GM21528 (cell line): ENCODE measurements around the gene OCLN.
A peak's percentile ranks its signal among the peaks of the same experiment; 100 is the strongest.
"Not testable (repeated sequence)": the region's sequence is repeated elsewhere in the genome, so short reads cannot be mapped to it uniquely, and the experiment has no call there.

Experiments
- ATAC-seq: cut with Tn5 transposase; IDR thresholded peaks from one replicate; pipeline ENCODE4 v1.9.1; 2021; ENCODE audit warnings: mild to moderate bottlenecking, moderate library complexity; ENCODE audit not compliant: unreplicated experiment, low FRiP score

The OCLN gene

GRCh38 chr5:69491027-69491426 lies 1.6 kb upstream of the OCLN start:
- no peak for ATAC-seq

- no peak for ATAC-seq
Measured at GRCh38 chr5:69491838-69492390, 676 bp upstream of the OCLN start.

- peak; percentile 55 for ATAC-seq
Measured at GRCh38 chr5:69492923-69493395, 369 bp downstream of the OCLN start.

- ATAC-seq = no peak
Measured at GRCh38 chr5:69493396-69494133, 975 bp downstream of the OCLN start.

GRCh38 chr5:69494452-69494851 lies 1.9 kb downstream of the OCLN start:
- ATAC-seq = no peak

DNA sequence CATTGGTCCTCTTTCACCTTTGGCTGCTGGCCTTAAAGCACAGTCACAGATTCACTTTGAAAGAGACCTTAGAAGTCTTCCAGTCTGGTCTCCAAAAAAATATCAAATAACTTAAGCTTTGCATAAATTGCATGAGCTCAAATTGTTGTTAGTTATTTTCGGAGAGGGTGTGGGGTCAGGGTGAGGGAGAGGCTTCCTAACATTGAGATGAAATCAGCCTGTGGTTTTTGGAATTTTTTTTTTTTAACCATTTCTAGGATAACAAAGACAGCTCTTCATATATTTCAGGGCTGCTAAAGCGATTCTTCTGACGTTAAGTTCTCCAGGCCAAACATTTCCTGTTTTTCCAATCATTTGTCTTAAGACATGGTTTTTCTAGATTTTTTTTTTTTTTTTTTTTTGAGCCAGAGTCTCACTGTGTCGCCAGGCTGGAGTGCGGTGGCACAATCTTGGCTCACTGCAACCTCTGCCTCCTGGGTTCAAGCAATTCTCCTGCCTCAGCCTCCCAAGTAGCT lies 4.5 kb downstream of the OCLN start:
- no peak for ATAC-seq

DNA sequence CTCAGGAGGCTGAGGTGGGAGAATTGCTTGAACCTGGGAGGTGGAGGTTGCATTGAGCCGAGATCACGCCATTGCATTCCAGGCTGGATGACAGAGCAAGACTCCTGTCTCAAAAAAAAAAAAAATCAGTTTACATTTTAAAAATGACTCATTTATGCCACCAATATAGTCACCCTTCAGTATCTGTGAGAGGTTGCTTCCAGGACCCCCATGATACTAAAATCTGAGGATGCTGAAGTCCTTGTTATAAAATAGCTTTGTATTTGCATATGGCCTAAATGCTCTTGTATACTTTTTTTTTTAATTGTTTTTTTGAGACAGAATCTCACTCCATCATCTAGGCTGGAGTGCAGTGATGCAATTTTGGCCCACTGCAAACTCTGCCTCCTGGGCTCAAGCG lies 5.8 kb downstream of the OCLN start:
- ATAC-seq = no peak

DNA sequence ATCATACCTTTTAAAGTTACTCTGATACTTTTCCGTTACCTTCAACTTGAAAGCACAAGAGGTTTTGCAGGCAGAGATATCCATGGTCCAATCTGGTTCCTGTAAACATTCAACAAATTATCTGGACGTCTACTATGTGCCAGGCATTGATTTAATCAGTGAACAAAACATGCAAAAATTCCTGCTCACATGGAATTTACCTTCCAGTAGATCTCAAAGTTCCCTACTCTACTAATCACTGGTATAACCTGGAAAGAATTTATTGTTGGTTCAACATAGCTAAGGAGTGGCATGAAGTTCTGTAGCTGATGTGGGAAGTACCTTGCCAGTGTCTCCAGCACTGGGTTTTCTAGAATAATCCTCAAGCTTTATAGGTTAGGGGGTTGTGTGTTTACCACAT lies 9.8 kb downstream of the OCLN start:
- no peak for ATAC-seq

DNA sequence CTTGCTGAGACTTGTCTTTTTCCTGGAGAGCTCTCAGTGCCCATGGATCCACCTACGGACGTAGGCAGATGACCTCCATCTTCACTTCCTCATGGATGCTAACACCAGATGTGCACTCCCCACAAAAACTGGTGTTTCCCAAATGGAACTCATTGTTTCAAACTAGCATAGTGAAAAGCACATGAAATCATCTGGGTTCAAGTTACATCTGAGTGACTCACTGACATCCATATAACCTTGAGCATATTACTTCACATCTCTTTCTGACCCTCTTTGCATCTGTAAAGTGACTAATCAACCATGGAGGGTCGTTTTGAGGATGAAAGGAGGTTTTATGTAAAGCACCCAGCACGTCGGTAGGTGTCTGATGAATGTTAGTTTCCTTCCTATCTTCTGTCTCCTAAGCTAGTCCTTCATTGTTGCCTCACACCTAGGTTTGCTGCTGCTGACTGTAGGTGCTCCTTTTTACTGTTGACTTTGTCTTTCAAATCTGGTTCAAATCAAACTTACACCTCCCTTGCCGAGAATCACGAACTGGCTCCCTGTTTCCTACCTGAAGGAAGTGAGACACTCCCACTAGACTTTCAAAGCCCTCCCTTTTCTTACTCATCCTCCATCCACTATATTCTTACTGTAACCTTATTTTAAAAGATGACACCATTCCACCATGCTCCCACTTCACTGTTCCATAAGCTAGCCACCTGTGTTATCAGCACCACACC lies 10.3 kb downstream of the OCLN start:
- no peak for ATAC-seq

- no peak for ATAC-seq
Measured at GRCh38 chr5:69504036-69504435, 11.4 kb downstream of the OCLN start.

DNA sequence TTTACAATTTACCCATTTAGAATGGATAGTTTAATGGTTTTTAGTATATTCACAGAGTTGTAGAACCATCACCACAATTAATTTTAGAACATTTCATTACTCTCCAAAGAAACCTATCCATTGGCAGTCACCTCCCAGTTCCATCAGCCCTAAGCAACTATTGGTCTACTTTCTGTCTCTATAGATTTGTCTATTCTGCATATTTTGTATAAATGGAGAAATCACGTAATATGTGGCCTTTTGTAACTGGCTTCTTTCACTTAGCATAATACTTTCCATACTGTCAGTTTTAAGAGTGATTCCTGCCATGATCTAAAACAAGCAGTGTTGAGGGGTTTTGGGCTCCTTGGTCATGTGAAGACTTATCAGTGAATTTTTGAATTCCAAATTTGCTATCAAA lies 12.7 kb downstream of the OCLN start:
- no peak for ATAC-seq

DNA sequence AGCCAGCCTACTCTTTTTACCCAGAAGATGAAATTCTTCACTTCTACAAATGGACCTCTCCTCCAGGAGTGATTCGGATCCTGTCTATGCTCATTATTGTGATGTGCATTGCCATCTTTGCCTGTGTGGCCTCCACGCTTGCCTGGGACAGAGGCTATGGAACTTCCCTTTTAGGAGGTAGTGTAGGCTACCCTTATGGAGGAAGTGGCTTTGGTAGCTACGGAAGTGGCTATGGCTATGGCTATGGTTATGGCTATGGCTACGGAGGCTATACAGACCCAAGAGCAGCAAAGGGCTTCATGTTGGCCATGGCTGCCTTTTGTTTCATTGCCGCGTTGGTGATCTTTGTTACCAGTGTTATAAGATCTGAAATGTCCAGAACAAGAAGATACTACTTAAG lies 16.6 kb downstream of the OCLN start:
- ATAC-seq = no peak

DNA sequence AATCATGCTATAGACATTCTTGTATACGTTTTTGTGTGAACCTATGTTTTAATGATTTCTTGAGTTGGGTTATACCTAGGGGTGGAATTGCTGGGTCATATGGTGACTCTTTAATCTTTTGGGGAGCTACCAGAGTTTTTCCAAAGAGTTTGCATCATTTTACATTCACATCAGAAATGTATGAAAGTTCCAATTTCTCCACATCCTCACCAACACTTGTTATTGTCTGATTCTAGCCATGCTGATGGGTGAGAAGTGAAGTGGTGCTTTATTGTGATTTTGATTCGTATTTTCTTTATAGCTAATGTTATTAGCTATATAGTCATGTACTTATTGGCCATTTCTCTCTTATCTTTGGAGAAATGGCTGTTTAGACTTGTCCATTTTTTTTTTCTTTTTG lies 18.1 kb downstream of the OCLN start:
- no peak for ATAC-seq

DNA sequence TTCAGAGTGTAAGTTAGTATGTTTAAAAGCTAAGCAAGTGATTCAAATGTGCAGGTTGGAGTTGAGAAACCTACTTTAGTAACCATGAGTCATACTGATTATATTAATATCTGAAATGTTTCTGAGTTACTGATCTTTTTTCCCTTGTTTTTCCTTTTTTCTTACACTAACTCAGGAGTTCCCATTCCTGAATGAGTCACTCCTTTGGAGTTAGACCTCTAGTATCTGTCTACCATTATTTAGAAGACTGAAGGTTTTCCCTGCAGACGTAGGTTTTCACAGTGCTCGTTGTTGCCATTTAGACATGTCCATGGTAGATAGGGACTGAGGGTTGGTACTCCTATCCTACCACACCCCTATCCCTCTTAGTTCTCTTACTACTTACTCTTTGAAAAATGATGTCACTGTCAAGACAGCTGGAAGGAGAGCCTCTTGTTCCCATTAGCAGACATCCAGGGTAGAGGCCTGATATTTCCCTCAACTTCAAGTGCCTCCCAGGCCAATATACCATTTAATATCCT lies 20.2 kb downstream of the OCLN start:
- ATAC-seq = no peak

DNA sequence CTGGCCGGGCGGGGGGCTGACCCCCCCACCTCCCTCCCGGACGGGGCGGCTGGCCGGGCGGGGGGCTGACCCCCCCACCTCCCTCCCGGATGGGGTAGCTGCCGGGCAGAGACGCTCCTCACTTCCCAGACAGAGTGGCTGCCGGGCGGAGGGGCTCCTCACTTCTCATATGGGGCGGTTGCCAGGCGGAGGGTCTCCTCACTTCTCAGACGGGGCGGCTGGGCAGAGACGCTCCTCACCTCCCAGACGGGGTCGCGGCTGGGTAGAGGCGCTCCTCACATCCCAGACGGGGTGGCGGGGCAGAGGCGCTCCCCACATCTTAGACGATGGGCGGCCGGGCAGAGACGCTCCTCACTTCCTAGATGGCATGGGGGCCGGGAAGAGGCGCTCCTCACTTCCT lies 23.0 kb downstream of the OCLN start:
- ATAC-seq = not testable (repeated sequence)

DNA sequence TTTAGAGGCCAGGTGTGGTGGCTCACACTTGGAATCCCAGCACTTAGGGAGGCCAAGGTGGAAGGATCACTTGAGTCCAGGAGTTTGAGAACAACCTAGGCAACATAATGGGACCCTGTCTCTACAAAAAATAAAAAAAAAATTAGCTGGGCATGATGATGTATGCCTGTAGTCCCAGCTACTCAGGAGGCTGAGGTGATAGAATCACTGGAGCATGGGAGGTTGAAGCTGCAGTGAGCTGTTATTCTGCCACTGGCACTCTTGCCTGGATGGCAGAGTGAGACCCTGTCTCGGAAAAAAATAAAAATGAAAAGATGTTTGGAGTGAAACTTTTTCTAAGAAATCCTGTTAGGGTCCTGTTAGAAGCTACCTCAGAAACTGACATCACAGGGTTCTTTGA lies 24.2 kb downstream of the OCLN start:
- no peak for ATAC-seq

DNA sequence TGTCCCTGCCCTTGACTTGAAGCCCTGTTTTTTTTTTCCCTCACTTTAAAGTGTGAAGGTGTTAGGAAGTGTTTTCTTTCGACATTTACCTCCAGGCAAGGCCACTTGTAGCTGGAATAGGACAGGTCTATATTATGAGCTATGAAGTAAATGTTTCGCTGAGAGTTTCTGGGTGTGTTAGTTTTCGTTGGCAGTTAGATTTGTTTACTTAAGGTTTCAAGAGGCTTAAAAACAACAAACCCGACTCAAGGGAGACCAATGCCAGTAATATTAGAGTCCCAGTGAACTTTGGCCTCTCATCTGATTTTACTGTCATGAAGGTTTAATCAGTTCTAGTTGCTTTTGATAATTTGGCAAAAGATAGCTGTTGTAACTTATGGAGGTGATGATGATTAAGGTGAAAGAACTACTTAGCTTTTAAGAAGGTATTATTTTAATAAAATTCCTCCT lies 25.2 kb downstream of the OCLN start:
- no peak for ATAC-seq

DNA sequence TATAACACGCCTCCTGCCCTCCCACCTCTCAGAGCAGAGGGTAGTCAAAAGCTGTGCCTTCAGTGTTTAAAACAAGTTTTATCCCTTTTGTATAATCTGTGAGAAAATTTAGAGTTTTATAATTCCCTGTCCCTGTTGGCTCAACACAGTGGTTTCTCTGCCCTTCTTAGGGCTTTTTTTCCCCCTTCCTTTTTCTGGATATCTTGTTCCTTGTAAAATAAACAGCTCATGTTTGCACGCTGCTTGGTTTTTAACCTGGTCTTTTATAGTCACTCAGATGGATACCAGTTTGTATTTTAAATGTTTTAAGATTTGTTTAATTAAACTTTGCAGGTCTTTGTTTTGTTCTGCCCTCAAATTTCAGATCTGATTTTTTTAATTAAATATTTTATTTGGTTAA lies 26.7 kb downstream of the OCLN start:
- no peak for ATAC-seq

DNA sequence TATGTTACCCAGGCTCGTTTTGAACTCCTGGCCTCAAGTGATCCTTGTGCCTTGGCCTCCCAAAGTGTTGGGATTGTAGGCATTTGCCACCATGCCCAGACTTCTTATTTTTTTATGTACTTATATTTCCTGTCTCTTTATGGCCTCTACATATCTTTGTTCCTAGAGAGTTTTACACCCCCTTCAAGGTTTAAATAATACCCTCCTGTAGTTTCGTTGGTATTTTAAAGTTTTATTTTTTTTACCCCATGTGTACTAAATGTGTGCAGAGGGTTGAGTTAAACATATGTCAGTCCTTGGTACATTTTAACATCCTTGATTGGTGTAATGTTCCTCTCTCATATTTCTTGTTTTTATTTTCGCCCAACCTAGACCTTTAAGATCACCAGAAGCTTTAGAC lies 29.4 kb downstream of the OCLN start:
- no peak for ATAC-seq

DNA sequence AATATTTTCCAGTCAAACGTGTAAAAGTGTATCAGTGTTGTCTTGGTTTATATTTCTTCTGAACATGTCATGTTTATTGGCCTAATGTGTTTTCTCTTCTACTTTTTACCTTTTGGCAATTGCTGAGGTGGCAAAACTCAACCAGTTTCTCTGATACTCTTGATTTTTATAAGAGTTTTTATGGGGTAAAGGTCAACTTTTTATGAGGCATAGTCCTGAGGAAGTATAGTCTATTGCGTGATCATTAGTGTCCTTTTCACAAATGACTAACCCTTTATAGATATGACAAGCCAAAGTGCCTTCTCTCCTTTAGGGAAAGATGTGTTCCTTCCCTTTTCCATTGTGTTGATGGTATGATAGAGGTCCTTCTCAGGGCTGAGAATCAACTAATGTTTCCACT lies 32.9 kb downstream of the OCLN start:
- ATAC-seq = no peak

DNA sequence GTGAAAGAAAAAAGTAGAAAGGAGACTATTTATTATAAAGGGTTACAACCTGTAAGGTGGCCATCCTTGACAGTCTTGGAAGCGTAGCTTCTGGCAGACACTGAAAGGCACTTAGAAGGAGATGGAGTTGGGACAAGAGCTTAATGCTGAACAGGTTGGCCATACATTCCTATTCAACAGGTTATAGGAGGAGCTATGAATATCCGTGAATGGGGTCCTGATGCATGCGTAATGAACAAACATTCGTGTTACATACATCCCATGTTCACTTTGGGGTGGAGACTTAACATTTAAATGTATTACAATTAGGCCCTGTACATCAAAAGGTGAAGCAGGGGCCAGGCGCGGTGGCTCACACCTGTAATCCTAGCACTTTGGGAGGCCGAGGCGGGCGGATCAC lies 34.1 kb downstream of the OCLN start:
- no peak for ATAC-seq
